GM12878 (cell line): Measurements from ENCODE around the gene CHCHD6. TPM values are rescaled to one million over a fixed set of nuclear protein-coding genes. Genes with fewer than 3 reads are reported as not detected.
A peak's percentile ranks its signal among the peaks of the same experiment; 100 is the strongest.

ENCODE experiments used
- BHLHE40 ChIP-seq, 2 experiments: fragments of 450-650 bp in 1 of 2; IDR thresholded peaks; 2 replicates each; pipeline ENCODE4 v1.6.1; 2011 to 2017; ENCODE audit warnings: low read depth in 2 of 2, borderline replicate concordance in 1 of 2, improper control_type of control experiment in 1 of 2, low read length in 1 of 2, mild to moderate bottlenecking in 1 of 2
- FOXK2 ChIP-seq: fragments of 450-650 bp; IDR thresholded peaks from 2 replicates; pipeline ENCODE4 v1.6.1; 2017; ENCODE audit warnings: mild to moderate bottlenecking, moderate library complexity
- HDAC6 ChIP-seq: fragments of 200-600 bp; sonication (generic); IDR thresholded peaks from one replicate; pipeline ENCODE4 v1.8.0; 2017; ENCODE audit warnings: antibody characterized with exemption; ENCODE audit not compliant: unreplicated experiment
- MTA2 ChIP-seq: fragments of 450-650 bp; IDR thresholded peaks from 2 replicates; pipeline ENCODE4 v1.6.1; 2016; ENCODE audit warnings: low read depth, mild to moderate bottlenecking, moderate library complexity
- MTA3 ChIP-seq: IDR thresholded peaks from 2 replicates; pipeline ENCODE4 v1.6.1; 2012; ENCODE audit warnings: low read length, inconsistent platforms, borderline replicate concordance
- NFXL1 ChIP-seq: fragments of 450-650 bp; IDR thresholded peaks from 2 replicates; pipeline ENCODE4 v1.6.1; 2017; ENCODE audit warnings: antibody characterized with exemption, mild to moderate bottlenecking, borderline replicate concordance
- NR2C1 ChIP-seq: fragments of 450-650 bp; IDR thresholded peaks from 2 replicates; pipeline ENCODE4 v1.6.1; 2017; ENCODE audit warnings: antibody characterized with exemption, mild to moderate bottlenecking, moderate library complexity
- NR2F1 ChIP-seq: fragments of 450-650 bp; conservative IDR thresholded peaks from 2 replicates; pipeline ENCODE4 v1.6.1; 2017; ENCODE audit warnings: mild to moderate bottlenecking
- RCOR1 ChIP-seq: conservative IDR thresholded peaks from 2 replicates; pipeline ENCODE4 v1.6.1; 2012; ENCODE audit warnings: low read depth, low read length, improper control_type of control experiment
- SIX5 ChIP-seq: IDR thresholded peaks from 2 replicates; pipeline ENCODE4 v1.6.1; 2011; ENCODE audit warnings: mild to moderate bottlenecking, low read depth, low read length, moderate library complexity; ENCODE audit not compliant: severe bottlenecking
- polyA plus RNA-seq, 11 experiments: library from polyadenylated mRNA; depleted of rRNA in 4 of 11; unstranded in 6 of 11; stranded (reverse) in 5 of 11; fragments of >200 nt; fragmentation: Nextera tagmentation in 4 of 11; fragmentation: Illumina TruSeq in 1 of 11; extraction: Ambion mirVana in 4 of 11; extraction: Trizol in 1 of 11; gene quantifications; 1 replicate in 1 of 11; 2 replicates in 10 of 11; pipeline versions ENCODE4 v1.2.1 to v1.2.3, GENCODE V29; 2011 to 2016; ENCODE audit warnings: inconsistent platforms in 2 of 11, missing spikeins in 2 of 11, low read depth in 1 of 11
- total RNA-seq, 4 experiments: library from RNA; depleted of rRNA in 3 of 4; stranded (reverse); fragments of >200 nt in 3 of 4; fragmentation: Illumina TruSeq in 1 of 4; extraction: Trizol in 1 of 4; gene quantifications; 2 replicates each; pipeline versions ENCODE4 v1.2.1 to v1.2.3, GENCODE V29; 2013 to 2021
- TF ChIP-seq, protein P1 (sequence below): IDR thresholded peaks from 2 replicates; pipeline ENCODE4 v1.6.1; 2011; ENCODE audit warnings: low read depth, low read length, improper control_type of control experiment, borderline replicate concordance
- TF ChIP-seq, protein P2 (sequence below): fragments of 450-650 bp; formaldehyde crosslinking; IDR thresholded peaks from 2 replicates; pipeline ENCODE4 v1.5.0; 2022; ENCODE audit warnings: mild to moderate bottlenecking, missing genetic modification characterization
- TF ChIP-seq, protein P3 (sequence below): fragments of 450-650 bp; IDR thresholded peaks from 2 replicates; pipeline ENCODE4 v1.6.1; 2018; ENCODE audit warnings: borderline replicate concordance, mild to moderate bottlenecking; ENCODE audit not compliant: partially characterized antibody
- TF ChIP-seq, protein P4 (sequence below): fragments of 450-650 bp; IDR thresholded peaks from 2 replicates; pipeline ENCODE4 v1.6.1; 2016; ENCODE audit warnings: mild to moderate bottlenecking, moderate library complexity, borderline replicate concordance
- TF ChIP-seq, protein P5 (sequence below): fragments of 450-650 bp; IDR thresholded peaks from 2 replicates; pipeline ENCODE4 v1.6.1; 2016; ENCODE audit warnings: mild to moderate bottlenecking

Gene CHCHD6
- total and polyA plus RNA-seq, 10 of the 15 experiments (the other 5 are each of a cell fraction or from before 2014, with no cell fraction given) = 2.7 to 16.7 (median 12.3) TPM

DNA sequence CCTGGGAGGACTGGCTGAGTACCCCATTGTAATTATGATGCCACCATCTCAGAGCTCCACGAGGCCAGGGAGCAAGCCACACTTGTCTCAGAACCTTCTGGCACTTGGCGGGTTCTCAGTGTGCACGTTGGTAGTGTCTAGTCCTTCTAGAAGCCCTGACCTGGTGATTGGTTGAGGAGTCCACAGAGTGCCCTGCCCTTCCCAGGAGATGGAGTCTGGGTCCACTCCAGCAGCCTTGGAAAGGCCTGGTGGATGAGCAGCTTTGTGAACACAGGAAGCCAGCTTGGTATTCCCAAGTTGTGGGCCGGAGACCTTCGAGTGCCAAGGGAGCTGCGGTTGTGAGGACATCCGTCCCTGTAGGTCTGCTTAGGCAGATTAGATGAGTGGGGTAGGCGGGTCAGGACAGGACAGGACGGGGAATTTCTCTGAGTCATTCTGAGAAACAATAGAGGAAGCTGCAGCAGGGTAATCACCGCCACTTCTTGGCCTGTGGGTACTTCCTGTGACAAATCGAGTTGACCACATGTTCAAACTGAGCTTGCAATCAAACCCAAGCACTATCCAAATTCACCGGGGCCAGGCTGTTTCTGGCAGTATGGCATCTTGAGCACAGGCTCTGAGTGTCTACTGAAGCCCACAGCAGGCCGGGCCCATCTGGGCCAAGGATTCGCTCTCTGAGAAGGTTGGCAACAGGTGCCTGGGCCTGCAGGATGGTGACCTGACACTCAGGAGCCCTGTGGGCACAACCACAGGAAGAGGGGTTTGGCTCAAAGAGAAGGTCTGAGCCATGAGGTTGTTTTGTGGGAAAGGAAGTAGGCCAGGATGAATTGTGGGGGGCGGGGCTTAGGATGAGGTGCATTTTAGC is 207.4 kb downstream of the CHCHD6 start (continued):
- TF ChIP-seq, protein P1, sequence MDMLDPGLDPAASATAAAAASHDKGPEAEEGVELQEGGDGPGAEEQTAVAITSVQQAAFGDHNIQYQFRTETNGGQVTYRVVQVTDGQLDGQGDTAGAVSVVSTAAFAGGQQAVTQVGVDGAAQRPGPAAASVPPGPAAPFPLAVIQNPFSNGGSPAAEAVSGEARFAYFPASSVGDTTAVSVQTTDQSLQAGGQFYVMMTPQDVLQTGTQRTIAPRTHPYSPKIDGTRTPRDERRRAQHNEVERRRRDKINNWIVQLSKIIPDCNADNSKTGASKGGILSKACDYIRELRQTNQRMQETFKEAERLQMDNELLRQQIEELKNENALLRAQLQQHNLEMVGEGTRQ = no peak; the same call in 1 of the 2 replicates
- no peak for TF ChIP-seq NFXL1
- TF ChIP-seq RCOR1 = peak; percentile 95
- TF ChIP-seq NR2F1 = peak; percentile 90
- TF ChIP-seq, protein P2, sequence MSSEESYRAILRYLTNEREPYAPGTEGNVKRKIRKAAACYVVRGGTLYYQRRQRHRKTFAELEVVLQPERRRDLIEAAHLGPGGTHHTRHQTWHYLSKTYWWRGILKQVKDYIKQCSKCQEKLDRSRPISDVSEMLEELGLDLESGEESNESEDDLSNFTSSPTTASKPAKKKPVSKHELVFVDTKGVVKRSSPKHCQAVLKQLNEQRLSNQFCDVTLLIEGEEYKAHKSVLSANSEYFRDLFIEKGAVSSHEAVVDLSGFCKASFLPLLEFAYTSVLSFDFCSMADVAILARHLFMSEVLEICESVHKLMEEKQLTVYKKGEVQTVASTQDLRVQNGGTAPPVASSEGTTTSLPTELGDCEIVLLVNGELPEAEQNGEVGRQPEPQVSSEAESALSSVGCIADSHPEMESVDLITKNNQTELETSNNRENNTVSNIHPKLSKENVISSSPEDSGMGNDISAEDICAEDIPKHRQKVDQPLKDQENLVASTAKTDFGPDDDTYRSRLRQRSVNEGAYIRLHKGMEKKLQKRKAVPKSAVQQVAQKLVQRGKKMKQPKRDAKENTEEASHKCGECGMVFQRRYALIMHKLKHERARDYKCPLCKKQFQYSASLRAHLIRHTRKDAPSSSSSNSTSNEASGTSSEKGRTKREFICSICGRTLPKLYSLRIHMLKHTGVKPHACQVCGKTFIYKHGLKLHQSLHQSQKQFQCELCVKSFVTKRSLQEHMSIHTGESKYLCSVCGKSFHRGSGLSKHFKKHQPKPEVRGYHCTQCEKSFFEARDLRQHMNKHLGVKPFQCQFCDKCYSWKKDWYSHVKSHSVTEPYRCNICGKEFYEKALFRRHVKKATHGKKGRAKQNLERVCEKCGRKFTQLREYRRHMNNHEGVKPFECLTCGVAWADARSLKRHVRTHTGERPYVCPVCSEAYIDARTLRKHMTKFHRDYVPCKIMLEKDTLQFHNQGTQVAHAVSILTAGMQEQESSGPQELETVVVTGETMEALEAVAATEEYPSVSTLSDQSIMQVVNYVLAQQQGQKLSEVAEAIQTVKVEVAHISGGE = no peak
- no peak for TF ChIP-seq HDAC6
- TF ChIP-seq SIX5 = no peak
- TF ChIP-seq, protein P3, sequence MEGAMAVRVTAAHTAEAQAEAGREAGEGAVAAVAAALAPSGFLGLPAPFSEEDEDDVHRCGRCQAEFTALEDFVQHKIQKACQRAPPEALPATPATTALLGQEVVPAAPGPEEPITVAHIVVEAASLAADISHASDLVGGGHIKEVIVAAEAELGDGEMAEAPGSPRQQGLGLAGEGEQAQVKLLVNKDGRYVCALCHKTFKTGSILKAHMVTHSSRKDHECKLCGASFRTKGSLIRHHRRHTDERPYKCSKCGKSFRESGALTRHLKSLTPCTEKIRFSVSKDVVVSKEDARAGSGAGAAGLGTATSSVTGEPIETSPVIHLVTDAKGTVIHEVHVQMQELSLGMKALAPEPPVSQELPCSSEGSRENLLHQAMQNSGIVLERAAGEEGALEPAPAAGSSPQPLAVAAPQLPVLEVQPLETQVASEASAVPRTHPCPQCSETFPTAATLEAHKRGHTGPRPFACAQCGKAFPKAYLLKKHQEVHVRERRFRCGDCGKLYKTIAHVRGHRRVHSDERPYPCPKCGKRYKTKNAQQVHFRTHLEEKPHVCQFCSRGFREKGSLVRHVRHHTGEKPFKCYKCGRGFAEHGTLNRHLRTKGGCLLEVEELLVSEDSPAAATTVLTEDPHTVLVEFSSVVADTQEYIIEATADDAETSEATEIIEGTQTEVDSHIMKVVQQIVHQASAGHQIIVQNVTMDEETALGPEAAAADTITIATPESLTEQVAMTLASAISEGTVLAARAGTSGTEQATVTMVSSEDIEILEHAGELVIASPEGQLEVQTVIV = no peak
- peak; percentile 96; the same call in 1 of the 2 replicates for TF ChIP-seq MTA3
- TF ChIP-seq NR2C1 = no peak
- TF ChIP-seq, protein P4, sequence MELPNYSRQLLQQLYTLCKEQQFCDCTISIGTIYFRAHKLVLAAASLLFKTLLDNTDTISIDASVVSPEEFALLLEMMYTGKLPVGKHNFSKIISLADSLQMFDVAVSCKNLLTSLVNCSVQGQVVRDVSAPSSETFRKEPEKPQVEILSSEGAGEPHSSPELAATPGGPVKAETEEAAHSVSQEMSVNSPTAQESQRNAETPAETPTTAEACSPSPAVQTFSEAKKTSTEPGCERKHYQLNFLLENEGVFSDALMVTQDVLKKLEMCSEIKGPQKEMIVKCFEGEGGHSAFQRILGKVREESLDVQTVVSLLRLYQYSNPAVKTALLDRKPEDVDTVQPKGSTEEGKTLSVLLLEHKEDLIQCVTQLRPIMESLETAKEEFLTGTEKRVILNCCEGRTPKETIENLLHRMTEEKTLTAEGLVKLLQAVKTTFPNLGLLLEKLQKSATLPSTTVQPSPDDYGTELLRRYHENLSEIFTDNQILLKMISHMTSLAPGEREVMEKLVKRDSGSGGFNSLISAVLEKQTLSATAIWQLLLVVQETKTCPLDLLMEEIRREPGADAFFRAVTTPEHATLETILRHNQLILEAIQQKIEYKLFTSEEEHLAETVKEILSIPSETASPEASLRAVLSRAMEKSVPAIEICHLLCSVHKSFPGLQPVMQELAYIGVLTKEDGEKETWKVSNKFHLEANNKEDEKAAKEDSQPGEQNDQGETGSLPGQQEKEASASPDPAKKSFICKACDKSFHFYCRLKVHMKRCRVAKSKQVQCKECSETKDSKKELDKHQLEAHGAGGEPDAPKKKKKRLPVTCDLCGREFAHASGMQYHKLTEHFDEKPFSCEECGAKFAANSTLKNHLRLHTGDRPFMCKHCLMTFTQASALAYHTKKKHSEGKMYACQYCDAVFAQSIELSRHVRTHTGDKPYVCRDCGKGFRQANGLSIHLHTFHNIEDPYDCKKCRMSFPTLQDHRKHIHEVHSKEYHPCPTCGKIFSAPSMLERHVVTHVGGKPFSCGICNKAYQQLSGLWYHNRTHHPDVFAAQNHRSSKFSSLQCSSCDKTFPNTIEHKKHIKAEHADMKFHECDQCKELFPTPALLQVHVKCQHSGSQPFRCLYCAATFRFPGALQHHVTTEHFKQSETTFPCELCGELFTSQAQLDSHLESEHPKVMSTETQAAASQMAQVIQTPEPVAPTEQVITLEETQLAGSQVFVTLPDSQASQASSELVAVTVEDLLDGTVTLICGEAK = no peak; the same call in 1 of the 2 replicates
- peak; percentile 45 to 63; a peak in 2 of 4 replicates for TF ChIP-seq BHLHE40 (IDR thresholded peaks at IDR 0.05; ENCODE audit: borderline replicate concordance in 1 of 2, low read depth in 2 of 2, low read length in 1 of 2)
- TF ChIP-seq FOXK2 = no peak
- TF ChIP-seq, protein P5, sequence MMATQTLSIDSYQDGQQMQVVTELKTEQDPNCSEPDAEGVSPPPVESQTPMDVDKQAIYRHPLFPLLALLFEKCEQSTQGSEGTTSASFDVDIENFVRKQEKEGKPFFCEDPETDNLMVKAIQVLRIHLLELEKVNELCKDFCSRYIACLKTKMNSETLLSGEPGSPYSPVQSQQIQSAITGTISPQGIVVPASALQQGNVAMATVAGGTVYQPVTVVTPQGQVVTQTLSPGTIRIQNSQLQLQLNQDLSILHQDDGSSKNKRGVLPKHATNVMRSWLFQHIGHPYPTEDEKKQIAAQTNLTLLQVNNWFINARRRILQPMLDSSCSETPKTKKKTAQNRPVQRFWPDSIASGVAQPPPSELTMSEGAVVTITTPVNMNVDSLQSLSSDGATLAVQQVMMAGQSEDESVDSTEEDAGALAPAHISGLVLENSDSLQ = peak; percentile 64; the same call in 1 of the 2 replicates
- peak; percentile 92 for TF ChIP-seq MTA2
